H1 (cell line): ENCODE results near the gene THRB. TPM values are rescaled to one million over a fixed set of nuclear protein-coding genes. Genes with fewer than 3 reads are reported as not detected.

Experiments used
- CEBPB ChIP-seq: IDR thresholded peaks from 2 replicates; pipeline ENCODE4 v1.6.1; 2012; ENCODE audit warnings: low read depth, low read length
- CHD1 ChIP-seq: IDR thresholded peaks from 2 replicates; pipeline ENCODE4 v1.6.1; 2012; ENCODE audit warnings: low read depth, low read length, improper control_type of control experiment
- CTBP2 ChIP-seq: IDR thresholded peaks from 2 replicates; pipeline ENCODE4 v1.7.0; 2011; ENCODE audit warnings: borderline replicate concordance, mild to moderate bottlenecking, moderate library complexity, mixed read lengths, low read length; ENCODE audit not compliant: insufficient read depth, insufficient read length
- KDM5A ChIP-seq: fragments of 200-600 bp; IDR thresholded peaks from 2 replicates; pipeline ENCODE4 v1.7.1; 2012; ENCODE audit warnings: mild to moderate bottlenecking, low read length, inconsistent platforms, mixed read lengths
- polyA plus RNA-seq, 7 experiments: library from polyadenylated mRNA; depleted of rRNA in 3 of 7; stranded (reverse) in 5 of 7; unstranded in 2 of 7; fragments of >200 nt in 5 of 7; fragments of 200-250 nt in 2 of 7; gene quantifications; 1 replicate in 5 of 7; 2 replicates in 1 of 7; 4 replicates in 1 of 7; pipeline versions ENCODE4 v1.2.1 to v1.2.3, GENCODE V29; 2011 to 2013; ENCODE audit warnings: missing spikeins in 2 of 7, mixed read lengths in 2 of 7
- total RNA-seq: library from RNA; stranded (reverse); fragmentation: NEBNext Ultra II Directional; extraction: Animal tissue kit (Norgen Biotek cat#: 25700); gene quantifications from 2 replicates; pipeline ENCODE4 v1.2.1, GENCODE V29; 2021

Gene THRB
- total and polyA plus RNA-seq, 2 of the 8 experiments (the other 6 are each of a cell fraction or from before 2014, with no cell fraction given) = 0.98 to 3.9 TPM

DNA sequence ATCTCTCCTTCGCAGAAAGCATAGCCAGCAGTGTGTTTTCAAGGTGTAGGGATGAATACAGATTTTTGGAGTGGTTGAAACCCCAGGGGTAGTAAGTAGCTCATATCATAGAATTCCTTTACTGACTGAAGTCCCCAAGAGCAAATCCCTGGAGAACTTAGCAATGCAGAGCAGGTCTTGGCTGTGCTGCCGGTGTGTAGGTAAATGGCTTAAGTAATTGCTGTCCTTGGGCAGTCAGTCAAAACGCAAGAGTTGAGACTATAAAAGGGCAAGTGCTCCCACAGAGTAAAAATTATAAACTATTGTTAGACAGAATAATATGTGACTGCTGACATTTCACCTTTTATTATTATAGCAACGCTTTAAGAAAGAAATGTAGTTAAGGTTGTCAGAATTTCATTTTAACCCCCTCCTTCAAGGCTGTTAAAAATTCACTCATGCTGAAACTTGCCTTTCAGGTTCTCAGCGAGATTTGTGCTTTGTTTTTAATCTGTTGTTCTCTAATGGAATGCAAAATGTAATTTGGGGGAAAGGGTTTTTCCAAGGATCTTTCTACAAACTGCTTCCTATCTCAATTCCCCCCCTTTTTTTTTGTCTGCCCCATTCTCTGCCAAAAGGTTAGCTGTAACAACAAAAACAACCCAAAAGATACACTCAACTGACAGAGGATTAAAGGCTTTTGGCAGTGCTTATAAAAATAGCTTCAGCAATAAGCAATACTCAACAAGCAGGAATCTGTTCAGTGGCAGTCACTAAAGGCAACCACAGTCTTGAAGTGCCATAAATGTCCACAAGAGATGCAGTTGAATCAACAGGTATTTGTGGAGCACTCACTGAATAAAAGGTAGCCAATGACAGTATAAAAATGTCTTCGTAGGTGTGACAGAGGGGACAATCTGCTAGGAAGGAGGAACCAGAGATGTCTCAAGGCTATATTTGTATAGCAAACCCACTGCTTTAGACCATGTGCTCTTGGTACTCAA is 105.3 kb downstream of the THRB start (continued):
- TF ChIP-seq KDM5A = no peak
- TF ChIP-seq CEBPB = no peak
- no peak for TF ChIP-seq CHD1
- TF ChIP-seq CTBP2 = no peak
